Erythroblast (primary cell): ENCODE measurements around the gene MRFAP1L1.
"Not testable (repeated sequence)": the region's sequence is repeated elsewhere in the genome, so short reads cannot be mapped to it uniquely, and the experiment has no call there.

Experiments
- GATA1 ChIP-seq: IDR thresholded peaks from 2 replicates; pipeline ENCODE4 v1.6.1; 2011; ENCODE audit warnings: low read depth, mild to moderate bottlenecking, control low read depth, low read length, moderate library complexity
- POLR2A ChIP-seq: IDR thresholded peaks from 2 replicates; pipeline ENCODE4 v1.6.1; 2011; ENCODE audit warnings: mild to moderate bottlenecking, low read length

DNA sequence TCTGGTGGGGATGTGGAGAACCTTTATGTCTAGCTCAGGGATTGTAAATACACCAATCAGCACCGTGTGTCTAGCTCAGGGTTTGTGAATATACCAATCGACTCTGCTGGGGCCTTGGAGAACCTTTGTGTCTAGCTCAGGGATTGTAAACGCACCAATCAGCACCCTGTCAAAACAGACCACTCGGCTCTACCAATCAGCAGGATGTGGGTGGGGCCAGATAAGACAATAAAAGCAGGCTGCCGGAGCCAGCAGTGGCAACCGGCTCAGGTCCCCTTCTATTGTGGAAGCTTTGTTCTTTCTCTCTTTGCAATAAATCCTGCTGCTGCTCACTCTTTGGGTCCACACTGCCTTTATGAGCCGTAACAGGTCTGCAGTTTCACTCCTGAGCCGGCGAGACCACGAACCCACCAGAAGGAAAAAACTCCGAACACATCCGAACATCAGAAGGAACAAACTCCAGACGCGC lies 36.4 kb downstream of the MRFAP1L1 start:
- TF ChIP-seq POLR2A, GATA1: not testable (repeated sequence)
